ENCODE results near the gene CPNE1. TPM values are rescaled to one million over a fixed set of nuclear protein-coding genes. Genes with fewer than 3 reads are reported as not detected.
A peak's percentile ranks its signal among the peaks of the same experiment; 100 is the strongest.

CPNE1 gene
- total RNA-seq, 2 donors from 2014 or later: 269 to 280 TPM

DNA sequence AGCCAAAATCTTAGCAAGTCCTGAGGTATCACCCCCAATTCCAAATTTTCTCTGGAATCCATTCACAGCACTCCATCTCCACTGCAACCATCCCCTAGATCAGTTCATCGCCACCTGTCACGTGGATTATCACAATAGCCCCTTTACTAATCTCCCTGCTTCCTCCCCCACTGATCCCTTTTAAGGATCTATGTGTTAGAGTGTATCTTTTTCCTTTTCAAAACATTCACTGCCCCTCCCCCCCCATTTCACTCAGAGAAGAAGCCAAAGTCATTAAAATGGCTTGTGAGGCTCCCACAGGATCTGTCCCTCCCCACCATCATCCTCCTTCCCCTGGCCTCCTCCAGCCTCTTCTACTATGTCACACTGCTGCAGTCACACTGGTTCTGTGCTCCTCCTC lies 67.5 kb downstream of the CPNE1 start:
- ATAC-seq (replicated peaks): no peak
- Mint-ChIP-seq H3K9me3 (no peaks in the 10 kb centered on the region), H3K36me3 (ENCODE audit: low read depth) (no peaks in the 10 kb centered on the region), H3K4me3 (no peak overlapping the region), H3K4me1 (no peaks in the 10 kb centered on the region), H3K27ac (no peak overlapping the region), H3K27me3 (peaks cover 9% of the 10 kb centered on the region)

- H3K36me3 Mint-ChIP-seq (ENCODE audit: low read depth): no peaks in the 10 kb centered on the region
- no peak overlapping the region for H3K4me3 Mint-ChIP-seq
- no peak overlapping the region for H3K27ac Mint-ChIP-seq
- no peaks in the 10 kb centered on the region for H3K4me1 Mint-ChIP-seq
- peaks cover 6% of the 10 kb centered on the region for H3K27me3 Mint-ChIP-seq
- no peak for ATAC-seq (replicated peaks)
- H3K9me3 Mint-ChIP-seq: no peaks in the 10 kb centered on the region
Observed at GRCh38 chr20:35595901-35596300, 68.8 kb downstream of the CPNE1 start.

DNA sequence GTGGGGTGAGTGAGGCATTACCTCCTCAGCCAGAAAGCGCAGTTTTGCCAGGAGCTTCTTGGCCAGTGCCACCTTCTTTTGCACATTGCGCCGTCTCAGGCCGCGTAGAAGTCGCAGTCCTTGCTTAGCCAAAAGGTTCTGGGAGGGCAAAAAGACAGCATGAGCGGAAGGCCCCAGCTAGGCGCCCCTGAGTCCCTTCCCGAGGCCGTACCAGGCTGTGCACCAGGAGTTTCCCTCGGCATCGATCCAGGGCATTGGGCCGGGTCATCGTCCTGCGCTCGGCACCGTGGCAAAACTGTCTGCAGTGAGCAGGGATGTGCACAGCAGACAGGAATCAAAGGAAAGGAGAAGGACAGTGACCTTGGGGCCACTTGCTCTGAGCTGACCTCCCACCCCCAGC lies 69.2 kb downstream of the CPNE1 start:
- Mint-ChIP-seq H3K27me3 (peaks cover 4% of the 10 kb centered on the region), H3K4me1 (no peaks in the 10 kb centered on the region), H3K4me3 (no peak overlapping the region), H3K9me3 (no peaks in the 10 kb centered on the region), H3K36me3 (ENCODE audit: low read depth) (no peaks in the 10 kb centered on the region), H3K27ac (no peak overlapping the region)
- ATAC-seq (replicated peaks): no peak

DNA sequence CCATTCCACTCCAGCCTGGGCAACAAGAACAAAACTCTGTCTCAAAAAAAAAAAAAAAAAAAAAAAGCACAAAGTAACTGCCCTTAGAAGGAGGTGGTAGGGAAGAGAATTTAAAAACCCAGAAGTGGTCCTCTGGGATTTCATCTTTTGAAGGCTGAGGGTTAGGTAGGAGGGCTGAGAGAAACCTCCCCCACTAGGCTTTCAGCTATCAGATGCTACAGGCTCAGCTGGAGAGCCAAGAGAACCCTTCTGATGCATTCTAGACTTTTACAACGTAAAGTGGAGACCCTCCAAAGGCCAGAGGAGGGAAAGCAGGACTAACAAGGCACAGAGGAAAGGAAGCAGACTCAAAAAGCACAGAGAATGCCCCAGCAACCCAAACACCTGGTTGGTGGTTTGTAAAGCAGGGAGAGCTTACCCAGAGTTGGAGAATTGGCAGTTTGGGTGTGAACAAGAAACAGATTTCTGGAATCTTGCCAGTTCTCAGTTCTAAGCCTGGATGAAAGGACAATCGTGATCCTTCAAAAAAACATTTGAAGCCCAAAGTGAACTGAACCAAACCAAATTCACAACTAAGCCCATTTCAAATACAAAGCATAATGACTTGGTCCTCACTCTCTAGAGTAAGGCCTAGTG lies 72.2 kb downstream of the CPNE1 start:
- H3K4me3 Mint-ChIP-seq: no peak overlapping the region
- no peaks in the 10 kb centered on the region for H3K36me3 Mint-ChIP-seq (ENCODE audit: low read depth)
- no peaks in the 10 kb centered on the region for H3K4me1 Mint-ChIP-seq
- peak overlapping the region; percentile 38 for H3K27ac Mint-ChIP-seq
- ATAC-seq (replicated peaks): no peak
- no peaks in the 10 kb centered on the region for H3K9me3 Mint-ChIP-seq
- H3K27me3 Mint-ChIP-seq: no peaks in the 10 kb centered on the region

GRCh38 chr20:35588397-35588796 lies 76.3 kb downstream of the CPNE1 start:
- H3K27ac Mint-ChIP-seq: no peak overlapping the region
- no peaks in the 10 kb centered on the region for H3K9me3 Mint-ChIP-seq

DNA sequence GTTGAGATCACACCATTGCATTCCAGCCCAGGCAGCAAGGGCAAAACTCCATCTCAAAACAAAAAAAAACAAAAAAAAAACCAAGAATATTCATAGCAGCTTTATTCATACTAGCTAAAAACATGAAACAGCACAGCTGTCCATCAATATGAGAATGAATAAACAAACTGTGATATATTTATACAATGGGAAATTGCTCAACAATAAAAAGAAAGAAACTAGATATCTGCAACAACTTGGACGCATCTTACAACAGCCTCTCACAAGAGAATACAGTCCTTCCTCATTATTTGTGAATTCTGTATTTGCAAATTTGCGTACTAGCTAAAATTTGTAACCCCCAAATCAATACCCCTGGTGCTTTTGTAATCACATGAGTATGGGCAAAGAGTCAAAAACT lies 77.3 kb downstream of the CPNE1 start:
- Mint-ChIP-seq H3K36me3 (ENCODE audit: low read depth) (no peaks in the 10 kb centered on the region), H3K27me3 (peaks cover under 1% of the 10 kb centered on the region), H3K9me3 (no peaks in the 10 kb centered on the region), H3K4me1 (no peaks in the 10 kb centered on the region), H3K4me3 (no peak overlapping the region), H3K27ac (no peak overlapping the region)
- no peak for ATAC-seq (replicated peaks)

More at GRCh38 chr20:35588397-35588796, 76.3 kb downstream of the CPNE1 start:
- H3K4me1 Mint-ChIP-seq: no peaks in the 10 kb centered on the region
- no peaks in the 10 kb centered on the region for H3K36me3 Mint-ChIP-seq (ENCODE audit: low read depth)
- no peak for ATAC-seq (replicated peaks)
- no peak overlapping the region for H3K4me3 Mint-ChIP-seq
- no peaks in the 10 kb centered on the region for H3K27me3 Mint-ChIP-seq

DNA sequence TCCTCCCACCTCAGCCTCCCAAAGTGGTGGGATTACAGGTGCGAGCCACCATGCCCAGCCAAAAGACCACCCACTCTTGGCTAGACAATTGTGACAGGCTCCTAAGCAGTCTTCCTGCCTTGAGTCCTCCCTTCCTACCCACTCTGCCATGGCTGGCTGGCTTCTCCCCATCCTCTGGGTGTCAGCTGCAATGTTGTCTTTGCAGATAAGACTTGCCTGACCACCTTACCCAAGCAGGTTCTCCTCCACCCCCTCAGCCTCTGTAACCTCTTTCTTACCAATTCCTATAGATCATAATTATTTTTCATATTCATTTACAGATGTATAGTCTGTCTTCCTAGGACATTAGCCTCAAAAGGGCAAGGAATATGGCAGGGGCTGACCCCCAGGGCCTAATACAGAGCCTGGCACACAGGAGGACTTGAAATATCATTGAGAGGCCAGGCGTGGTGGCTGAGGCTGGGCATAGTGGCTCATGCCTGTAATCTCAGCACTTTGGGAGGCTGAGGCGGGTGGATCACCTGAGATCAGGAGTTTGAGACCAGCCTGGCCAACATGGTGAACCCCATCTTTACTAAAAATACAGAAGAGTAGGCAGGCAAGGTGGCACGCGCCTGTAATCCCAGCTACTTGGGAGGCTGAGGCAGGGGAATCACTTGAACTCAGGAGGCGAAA lies 77.8 kb downstream of the CPNE1 start:
- peaks cover 4% of the 10 kb centered on the region for H3K27me3 Mint-ChIP-seq
- no peaks in the 10 kb centered on the region for H3K36me3 Mint-ChIP-seq (ENCODE audit: low read depth)
- H3K27ac Mint-ChIP-seq: no peak overlapping the region
- no peak overlapping the region for H3K4me3 Mint-ChIP-seq
- H3K9me3 Mint-ChIP-seq: no peaks in the 10 kb centered on the region
- no peak for ATAC-seq (replicated peaks)
- no peaks in the 10 kb centered on the region for H3K4me1 Mint-ChIP-seq

DNA sequence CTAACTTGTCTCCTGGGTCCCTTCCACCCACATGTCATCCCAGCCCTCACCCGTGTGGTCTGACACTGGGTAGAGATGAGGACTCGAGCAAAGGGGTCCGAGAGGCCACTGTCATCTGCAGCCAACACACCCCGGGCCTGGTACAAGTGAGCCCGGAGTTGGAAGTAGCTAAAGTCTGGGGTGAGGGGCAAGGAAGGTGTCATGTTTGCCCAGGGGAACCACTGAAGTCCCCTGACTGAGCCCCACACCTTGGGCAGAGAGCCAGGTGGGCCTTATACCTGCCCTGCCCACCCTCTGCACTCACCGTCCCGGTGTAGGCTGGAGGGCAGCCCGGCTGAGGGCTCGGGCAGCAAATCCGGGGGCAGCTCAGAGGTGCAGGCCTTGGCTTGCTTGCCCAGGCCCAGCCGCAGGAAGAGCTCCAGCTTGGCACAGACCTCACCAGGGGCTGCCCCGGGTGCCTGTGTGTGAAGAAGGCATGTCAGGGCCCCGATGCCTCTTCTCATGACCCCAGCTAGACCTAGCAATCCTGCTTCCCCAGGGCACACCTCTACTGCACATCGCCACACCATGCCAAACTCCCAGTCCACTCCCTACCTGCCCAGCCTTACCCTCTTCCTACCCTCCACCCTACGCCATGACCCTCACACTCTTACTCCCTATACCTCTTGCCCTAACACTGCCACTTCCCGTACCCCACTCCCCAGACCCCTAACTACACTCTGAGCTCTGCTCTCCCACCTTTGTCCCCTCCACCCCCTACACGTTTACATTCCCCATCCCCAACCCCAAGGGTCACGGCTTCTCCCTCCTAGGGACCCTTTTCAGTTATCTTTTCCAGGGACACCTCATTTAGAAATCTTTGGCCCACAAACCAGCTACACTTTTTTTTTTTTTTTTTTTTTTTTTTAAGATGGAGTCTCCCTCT lies 80.8 kb downstream of the CPNE1 start:
- ATAC-seq (replicated peaks): no peak
- H3K27ac Mint-ChIP-seq: no peak overlapping the region
- H3K36me3 Mint-ChIP-seq (ENCODE audit: low read depth): no peaks in the 10 kb centered on the region
- H3K4me3 Mint-ChIP-seq: no peak overlapping the region
- H3K9me3 Mint-ChIP-seq: no peaks in the 10 kb centered on the region
- no peaks in the 10 kb centered on the region for H3K4me1 Mint-ChIP-seq
- peaks cover 4% of the 10 kb centered on the region for H3K27me3 Mint-ChIP-seq

GRCh38 chr20:35582741-35583404 lies 81.8 kb downstream of the CPNE1 start:
- Mint-ChIP-seq H3K9me3 (no peaks in the 10 kb centered on the region), H3K36me3 (ENCODE audit: low read depth) (no peaks in the 10 kb centered on the region), H3K27ac (no peak overlapping the region), H3K4me3 (no peak overlapping the region), H3K27me3 (peaks cover 4% of the 10 kb centered on the region), H3K4me1 (no peaks in the 10 kb centered on the region)
- ATAC-seq (replicated peaks): no peak

GRCh38 chr20:35582131-35582530 lies 82.6 kb downstream of the CPNE1 start:
- Mint-ChIP-seq H3K27me3 (peaks cover 4% of the 10 kb centered on the region), H3K4me3 (no peak overlapping the region), H3K9me3 (no peaks in the 10 kb centered on the region), H3K27ac (no peak overlapping the region), H3K36me3 (ENCODE audit: low read depth) (no peaks in the 10 kb centered on the region), H3K4me1 (no peaks in the 10 kb centered on the region)
- no peak for ATAC-seq (replicated peaks)

- ATAC-seq (replicated peaks): no peak
- Mint-ChIP-seq H3K9me3 (no peaks in the 10 kb centered on the region), H3K36me3 (ENCODE audit: low read depth) (no peaks in the 10 kb centered on the region), H3K4me3 (no peak overlapping the region), H3K27ac (no peak overlapping the region), H3K27me3 (peaks cover 4% of the 10 kb centered on the region), H3K4me1 (no peaks in the 10 kb centered on the region)
Observed at GRCh38 chr20:35579196-35579595, 85.5 kb downstream of the CPNE1 start.

GRCh38 chr20:35578469-35578868 lies 86.2 kb downstream of the CPNE1 start:
- no peak for ATAC-seq (replicated peaks)
- Mint-ChIP-seq H3K9me3 (no peaks in the 10 kb centered on the region), H3K4me3 (no peak overlapping the region), H3K36me3 (ENCODE audit: low read depth) (no peaks in the 10 kb centered on the region), H3K27ac (no peak overlapping the region), H3K27me3 (peaks cover 4% of the 10 kb centered on the region), H3K4me1 (no peaks in the 10 kb centered on the region)

- no peak overlapping the region for H3K27ac Mint-ChIP-seq
- H3K9me3 Mint-ChIP-seq: peaks cover 4% of the 10 kb centered on the region
- no peak overlapping the region for H3K4me3 Mint-ChIP-seq
- ATAC-seq (replicated peaks): no peak
- no peaks in the 10 kb centered on the region for H3K27me3 Mint-ChIP-seq
- H3K36me3 Mint-ChIP-seq (ENCODE audit: low read depth): no peaks in the 10 kb centered on the region
- H3K4me1 Mint-ChIP-seq: no peaks in the 10 kb centered on the region
Observed at GRCh38 chr20:35576816-35577215, 87.9 kb downstream of the CPNE1 start.

Data from activated T-helper 17 cell treated with anti-CD3 and anti-CD28 coated beads, Interleukin-2, amount 50 U/mL, for 72 hours (primary cell).